Suprapubic skin (tissue), 4 donors: ENCODE data around the gene GCNA.

Experiments used
- POLR2A ChIP-seq, 2 donors: fragments of 450-650 bp; IDR thresholded peaks; one replicate each; pipeline ENCODE4 v1.6.1; 2017; ENCODE audit warnings: antibody characterized with exemption in 2 of 2, mild to moderate bottlenecking in 2 of 2, moderate library complexity in 2 of 2
- POLR2AphosphoS5 ChIP-seq, 3 donors: sonication (generic); formaldehyde crosslinking; IDR thresholded peaks; one replicate each; pipeline ENCODE4 v1.6.1; 2017; ENCODE audit warnings: antibody characterized with exemption in 3 of 3
- TF ChIP-seq, protein P1 (sequence below), 2 donors: fragments of 200-600 bp in 1 of 2; fragments of 450-650 bp in 1 of 2; sonication (generic) in 1 of 2; IDR thresholded peaks; one replicate each; pipeline ENCODE4 v1.5.1; 2016 to 2019; ENCODE audit warnings: antibody characterized with exemption in 2 of 2, mild to moderate bottlenecking in 1 of 2, moderate library complexity in 1 of 2

DNA sequence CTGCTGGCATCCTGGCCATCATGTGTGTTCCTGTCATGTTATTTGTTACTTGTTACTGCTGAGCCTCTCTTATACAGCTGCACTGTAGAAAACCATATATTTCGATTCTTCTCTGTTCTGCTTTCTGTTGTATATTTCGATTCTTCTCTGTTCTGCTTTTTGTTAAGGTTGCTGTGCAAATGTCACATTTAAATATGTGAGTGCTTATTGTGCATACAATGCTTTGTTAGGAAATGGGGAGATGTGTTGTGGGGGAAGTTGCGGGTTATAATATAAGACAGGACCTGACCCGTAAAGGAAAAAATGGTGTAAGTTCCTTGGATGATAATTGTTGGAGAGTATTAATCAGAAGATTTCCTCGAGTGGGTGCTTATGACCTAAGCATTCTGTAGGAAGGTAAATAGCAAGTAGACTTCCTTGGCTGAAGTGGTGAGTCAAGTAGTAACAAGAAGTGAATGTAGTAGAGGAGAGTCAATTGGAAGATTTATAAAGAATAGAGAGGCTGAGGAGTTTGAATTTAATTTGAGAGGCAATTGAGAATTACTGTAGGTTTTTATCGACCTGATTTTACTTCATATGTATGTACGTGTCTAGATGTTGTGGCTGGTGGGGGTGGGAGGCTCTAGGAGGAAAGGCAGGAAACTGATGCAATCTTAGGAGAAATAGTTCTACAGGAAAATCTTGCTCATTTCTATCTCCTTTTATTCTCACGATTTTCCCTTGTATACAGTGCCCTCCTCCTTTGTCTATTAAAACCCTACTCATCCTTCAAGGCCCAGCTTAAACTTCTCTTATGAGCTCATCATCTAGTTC lies 36.8 kb upstream of the GCNA start:
- TF ChIP-seq, protein P1, sequence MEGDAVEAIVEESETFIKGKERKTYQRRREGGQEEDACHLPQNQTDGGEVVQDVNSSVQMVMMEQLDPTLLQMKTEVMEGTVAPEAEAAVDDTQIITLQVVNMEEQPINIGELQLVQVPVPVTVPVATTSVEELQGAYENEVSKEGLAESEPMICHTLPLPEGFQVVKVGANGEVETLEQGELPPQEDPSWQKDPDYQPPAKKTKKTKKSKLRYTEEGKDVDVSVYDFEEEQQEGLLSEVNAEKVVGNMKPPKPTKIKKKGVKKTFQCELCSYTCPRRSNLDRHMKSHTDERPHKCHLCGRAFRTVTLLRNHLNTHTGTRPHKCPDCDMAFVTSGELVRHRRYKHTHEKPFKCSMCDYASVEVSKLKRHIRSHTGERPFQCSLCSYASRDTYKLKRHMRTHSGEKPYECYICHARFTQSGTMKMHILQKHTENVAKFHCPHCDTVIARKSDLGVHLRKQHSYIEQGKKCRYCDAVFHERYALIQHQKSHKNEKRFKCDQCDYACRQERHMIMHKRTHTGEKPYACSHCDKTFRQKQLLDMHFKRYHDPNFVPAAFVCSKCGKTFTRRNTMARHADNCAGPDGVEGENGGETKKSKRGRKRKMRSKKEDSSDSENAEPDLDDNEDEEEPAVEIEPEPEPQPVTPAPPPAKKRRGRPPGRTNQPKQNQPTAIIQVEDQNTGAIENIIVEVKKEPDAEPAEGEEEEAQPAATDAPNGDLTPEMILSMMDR (IDR thresholded peaks at IDR 0.05): no peak
- TF ChIP-seq POLR2A (IDR thresholded peaks at IDR 0.05): no peak
- no peak for TF ChIP-seq POLR2AphosphoS5 (IDR thresholded peaks at IDR 0.05)
